Measurements from ENCODE around the gene CADM4.

CADM4 gene

DNA sequence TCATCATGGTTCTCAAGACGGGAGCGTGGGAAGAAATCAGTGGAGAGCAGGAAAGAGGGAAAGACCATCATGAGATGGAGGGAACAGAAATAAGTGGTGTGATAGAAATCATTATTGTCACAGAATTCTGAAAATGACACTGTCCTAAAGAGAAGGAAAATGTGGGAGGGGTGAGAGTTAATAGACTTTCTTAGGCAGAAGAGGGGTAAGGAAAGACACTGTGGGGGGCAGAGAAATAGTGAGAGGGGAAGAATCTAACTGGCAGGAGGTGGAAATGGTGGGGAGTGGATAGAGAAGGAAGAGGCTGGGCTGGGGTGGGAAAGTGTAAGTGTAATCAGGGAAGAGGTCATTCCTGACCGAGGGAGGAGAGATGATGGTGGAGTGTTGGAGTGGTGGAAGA, 60.9 kb downstream of the CADM4 start:
- DNase-seq: no peak

DNA sequence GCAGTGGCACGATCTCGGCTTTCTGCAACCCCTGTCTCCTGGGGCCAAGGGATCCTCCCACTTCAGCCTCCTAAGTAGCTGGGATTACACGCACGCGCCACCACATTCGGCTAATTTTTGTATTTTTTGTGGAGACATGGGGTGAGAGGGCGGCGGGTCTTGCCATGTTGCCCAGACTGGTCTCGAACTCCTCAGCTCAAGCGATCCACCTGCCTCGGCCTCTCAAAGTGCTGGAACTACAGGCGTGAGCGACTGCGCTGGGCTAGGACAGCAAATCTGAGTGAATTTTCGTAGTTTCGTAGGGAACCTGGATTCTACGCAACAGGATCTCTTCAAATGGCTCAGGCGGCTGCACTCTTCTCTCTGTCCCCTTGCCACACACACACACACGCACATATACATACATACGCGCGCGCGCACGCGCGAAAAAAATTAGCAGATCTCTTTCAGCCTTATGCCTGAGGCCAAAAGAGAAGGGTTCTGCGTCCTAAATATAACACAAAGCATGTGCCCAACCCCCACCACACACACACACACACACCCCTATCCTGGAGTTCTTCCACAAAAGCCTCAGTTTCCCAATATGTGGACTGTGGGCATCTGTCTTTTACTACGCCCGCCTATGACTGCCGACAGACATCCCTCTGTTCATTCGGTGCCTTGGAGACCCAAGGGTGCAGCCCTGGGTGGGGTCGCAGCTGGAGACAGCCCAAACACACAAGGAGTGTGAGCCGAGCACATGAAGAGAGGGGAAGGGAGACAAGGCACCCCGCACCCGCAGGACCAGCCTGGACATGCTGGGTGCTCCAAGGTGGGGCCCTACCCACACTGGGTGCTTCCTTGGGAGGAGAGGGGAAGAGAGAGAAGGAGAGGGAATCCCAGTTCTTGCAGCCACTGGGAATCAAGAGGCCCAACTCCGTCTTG, 63.4 kb downstream of the CADM4 start:
- peak; percentile 19 for DNase-seq

DNA sequence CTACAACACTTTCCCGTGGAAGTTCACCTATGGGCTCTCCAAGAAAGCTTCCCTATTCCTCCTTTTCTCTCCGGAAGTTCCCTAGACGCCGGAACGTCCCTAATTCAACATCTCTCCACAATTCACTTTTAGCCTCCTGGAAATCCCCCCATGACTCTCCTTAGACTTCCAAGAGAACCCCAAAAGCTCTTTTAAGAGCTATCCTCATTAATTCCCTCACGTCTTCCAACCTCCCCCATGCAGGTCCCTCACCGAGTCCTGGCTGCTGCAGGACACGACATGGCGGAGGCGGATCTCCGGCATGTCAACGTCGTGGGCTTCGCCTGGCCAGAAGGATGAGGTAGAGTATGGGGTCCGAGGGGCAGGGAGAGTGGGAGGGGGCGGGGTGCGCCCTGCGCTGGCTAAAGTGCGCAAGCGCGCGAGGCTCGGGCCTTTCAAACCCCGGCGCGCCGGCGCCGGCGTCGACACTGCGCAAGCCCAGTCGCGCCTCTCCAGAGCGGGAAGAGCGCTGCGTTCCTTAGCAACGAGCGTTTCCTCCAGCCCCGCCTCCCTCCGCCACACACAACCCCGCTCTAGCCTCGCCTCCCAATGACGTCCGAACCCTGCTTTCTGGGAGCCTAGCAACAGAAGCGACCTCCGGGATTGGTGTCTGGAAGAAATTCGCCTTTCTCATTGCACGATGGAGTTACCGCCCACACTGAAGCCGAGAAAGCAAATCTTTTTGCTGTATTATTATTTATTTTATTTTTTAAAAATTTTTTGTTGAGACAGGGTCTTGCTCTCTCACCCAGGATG, 64.3 kb downstream of the CADM4 start, which contains the start of the genes PINLYP and XRCC1:
TSS of gene PINLYP (plus strand) at position 646 of the 795 bp plus-strand sequence. CDS start 1,391 bp downstream, outside the sequence.
TSS of gene XRCC1 (minus strand) at position 372 of the 795 bp plus-strand sequence. CDS start at position 303, 69 bp downstream.
- peak; percentile 96 for DNase-seq

DNA sequence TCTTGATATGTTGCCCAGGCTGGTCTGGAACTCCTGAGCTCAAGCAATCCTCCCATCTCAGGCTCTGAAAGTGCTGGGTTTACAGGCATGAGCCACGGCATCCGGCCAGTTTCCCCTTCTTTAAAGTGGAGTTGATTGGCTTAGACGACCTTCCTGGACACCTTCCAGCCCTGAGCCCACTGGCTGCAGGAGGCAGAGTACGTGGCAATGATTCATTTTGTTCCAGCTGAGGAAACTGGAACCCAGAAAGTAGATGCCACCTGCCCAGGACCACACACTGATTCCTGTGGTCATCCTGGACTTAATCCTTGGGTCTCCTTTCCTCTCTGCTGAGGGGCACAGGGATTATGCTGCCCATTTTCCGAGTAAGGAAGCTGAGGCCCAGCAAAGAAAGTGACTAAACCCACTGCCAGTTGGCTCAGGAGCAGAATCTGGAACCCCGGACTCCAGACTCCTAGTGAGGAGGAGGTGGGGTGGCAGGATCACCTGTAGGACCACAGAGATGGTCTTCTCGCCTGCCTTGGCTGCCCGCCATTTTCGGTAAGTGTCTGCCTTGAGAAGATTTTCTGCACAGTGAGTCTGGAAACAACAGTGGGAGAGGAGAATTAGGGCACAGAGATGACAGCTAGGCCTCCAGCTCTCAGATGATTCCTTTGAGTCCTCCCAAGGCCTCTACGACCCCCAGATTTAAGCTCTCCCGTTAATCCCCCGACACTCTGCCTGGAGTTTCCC, 65.1 kb downstream of the CADM4 start:
- no peak for DNase-seq
